ENCODE data around the gene PRR36.

PRR36 gene

DNA sequence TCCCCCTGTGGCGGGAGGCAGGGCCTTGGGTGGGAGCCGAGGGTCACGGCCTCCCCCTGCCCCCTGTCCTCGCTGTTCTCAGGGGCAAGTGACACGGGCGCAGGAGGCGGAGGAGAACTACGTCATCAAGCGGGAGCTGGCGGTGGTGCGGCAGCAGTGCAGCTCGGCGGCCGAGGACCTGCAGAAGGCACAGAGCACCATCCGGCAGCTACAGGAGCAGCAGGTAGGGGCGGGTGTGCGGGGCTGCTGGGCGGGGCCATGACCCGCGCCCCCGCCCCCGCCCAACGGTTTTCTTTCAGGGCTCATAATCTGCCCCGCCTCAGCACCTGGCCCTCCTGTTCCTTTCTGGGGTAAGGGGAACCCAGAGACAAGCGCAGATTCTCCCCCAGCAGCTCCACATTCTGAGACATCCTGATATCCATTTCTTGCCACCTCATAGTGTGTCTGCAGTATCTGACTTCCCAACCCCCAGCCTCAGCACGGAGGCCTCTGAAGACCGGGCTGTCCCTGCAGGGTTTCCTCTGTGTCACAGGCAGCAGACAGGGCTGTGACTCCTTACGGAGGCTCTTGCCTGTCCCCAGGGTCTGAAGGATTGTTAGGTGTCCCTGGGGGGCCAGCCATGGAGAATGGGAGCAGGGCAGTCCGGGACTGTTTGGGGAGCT lies 15.9 kb downstream of the PRR36 start:
- DNase-seq: no peak

- no peak for DNase-seq
Measured at GRCh38 chr19:7857727-7858108, 16.5 kb downstream of the PRR36 start.

- no peak for DNase-seq
Measured at GRCh38 chr19:7856679-7857663, 17.2 kb downstream of the PRR36 start.

DNA sequence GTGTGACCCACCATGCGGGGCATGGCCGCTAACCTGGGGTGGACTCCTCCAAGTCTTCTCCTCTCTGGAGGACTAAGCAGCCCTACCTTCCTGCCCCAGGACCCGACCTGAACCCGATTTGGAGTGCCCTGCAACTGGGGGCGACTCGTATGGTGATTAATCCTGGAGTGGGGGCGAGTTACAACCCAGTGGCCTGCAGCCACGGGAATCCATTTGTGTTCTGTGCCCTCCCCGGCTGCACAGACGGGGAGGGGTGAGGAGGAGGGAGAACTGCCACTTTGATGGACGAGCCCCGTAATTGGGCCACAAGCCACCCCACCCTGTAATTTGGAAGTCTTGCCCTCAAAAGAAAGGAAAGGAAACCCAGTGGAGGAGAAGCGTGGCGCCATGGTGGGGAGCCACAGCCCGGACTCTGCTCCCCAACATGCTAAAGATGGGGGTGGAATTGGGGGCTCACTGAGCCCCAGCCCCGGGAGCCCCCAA lies 18.0 kb downstream of the PRR36 start:
- DNase-seq: no peak

- DNase-seq: no peak
Measured at GRCh38 chr19:7855426-7856108, 18.6 kb downstream of the PRR36 start.

- DNase-seq: no peak
Measured at GRCh38 chr19:7853770-7854128, 20.4 kb downstream of the PRR36 start.

DNA sequence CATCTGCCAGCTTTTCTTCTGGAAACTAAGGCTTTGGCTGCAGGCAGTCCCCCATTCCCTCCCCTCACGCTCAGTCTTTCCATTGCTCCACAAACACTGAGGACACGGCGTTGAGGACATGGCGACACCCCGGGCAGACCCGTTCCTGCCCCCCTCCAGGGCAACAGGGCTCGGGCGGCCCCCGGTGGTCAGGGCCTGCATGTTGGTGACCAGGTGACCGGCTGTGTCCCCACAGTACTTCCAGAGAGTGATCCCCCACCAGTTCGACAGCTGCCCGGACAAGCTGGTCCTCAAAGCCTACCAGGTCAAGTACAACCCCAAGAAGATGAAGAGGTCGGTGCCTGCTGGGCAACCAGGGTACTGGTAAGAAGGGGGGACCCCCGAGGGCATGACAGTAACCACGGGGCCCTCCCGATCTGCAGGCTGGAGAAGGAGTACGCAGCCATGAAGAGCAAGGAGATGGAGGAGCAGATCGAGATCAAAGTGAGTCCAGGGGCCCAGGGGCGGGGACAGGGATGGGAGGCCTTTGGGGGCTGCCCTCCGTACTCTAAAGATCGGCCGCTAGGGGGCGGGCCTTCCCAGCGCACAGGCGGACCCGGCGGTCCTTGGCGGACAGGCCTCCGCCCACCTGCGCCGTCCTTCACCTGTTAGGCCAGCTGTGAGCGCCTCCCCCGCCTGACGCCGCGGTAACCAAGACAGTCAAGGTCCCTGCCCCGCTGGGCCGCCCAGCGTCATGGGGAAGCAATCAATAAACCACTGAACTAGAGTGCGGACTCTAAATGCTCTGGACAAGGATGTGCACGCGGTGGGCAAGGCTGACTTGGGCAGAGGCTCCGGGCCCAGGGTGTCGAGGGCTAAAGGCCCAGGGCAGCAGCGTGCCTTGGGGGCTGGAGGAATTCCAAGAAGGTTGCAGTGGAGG lies 21.1 kb downstream of the PRR36 start:
- peak; percentile 89 for DNase-seq

GRCh38 chr19:7851623-7852500 lies 22.3 kb downstream of the PRR36 start:
- no peak for DNase-seq

GRCh38 chr19:7850945-7851622 lies 23.1 kb downstream of the PRR36 start:
- DNase-seq: no peak

- DNase-seq: no peak
Measured at GRCh38 chr19:7850000-7850813, 24.0 kb downstream of the PRR36 start.

DNA sequence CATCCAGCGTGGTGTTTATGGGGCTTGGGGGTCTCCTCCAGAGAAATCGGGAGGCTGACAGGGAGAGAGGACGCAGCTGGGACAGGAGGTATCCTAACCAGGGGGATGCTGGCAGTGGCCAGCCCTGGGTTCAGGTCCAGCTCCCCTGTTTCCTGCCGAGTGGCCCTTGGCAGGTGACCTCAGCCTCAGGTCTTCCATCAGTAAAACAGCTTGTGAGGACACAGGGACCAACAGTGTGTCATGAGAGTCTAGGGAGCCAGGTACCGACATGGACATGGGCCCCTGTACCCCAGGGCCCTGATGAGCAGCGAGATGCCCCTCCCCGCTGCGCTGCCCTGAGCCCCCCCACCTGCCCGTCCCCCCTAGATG lies 24.6 kb downstream of the PRR36 start:
- DNase-seq: no peak

- DNase-seq: no peak
Measured at GRCh38 chr19:7848779-7849457, 25.3 kb downstream of the PRR36 start.

- no peak for DNase-seq
Measured at GRCh38 chr19:7847664-7848063, 26.5 kb downstream of the PRR36 start.

DNA sequence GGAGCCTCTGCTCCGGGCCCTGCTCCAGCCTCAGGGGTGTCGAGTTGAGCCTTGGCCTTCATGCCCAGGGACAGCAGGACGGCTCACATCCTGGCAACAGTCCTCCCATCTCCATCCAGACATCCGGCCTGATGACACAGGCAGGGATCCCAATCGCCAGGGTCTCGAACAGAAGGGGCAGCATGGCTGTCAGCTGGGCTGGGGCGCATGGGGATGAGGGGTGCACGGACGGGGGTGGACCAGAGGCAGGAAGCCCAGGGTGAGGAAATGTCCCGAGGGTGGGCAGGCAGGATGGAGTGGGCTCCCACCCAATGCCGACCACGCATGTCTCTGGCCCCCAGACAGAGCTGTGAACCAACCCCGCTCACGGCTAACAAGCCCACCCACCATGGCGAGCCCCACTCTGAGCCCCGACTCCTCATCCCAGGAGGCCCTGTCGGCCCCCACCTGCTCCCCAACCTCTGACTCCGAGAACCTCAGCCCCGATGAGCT lies 28.0 kb downstream of the PRR36 start:
- DNase-seq: no peak

DNA sequence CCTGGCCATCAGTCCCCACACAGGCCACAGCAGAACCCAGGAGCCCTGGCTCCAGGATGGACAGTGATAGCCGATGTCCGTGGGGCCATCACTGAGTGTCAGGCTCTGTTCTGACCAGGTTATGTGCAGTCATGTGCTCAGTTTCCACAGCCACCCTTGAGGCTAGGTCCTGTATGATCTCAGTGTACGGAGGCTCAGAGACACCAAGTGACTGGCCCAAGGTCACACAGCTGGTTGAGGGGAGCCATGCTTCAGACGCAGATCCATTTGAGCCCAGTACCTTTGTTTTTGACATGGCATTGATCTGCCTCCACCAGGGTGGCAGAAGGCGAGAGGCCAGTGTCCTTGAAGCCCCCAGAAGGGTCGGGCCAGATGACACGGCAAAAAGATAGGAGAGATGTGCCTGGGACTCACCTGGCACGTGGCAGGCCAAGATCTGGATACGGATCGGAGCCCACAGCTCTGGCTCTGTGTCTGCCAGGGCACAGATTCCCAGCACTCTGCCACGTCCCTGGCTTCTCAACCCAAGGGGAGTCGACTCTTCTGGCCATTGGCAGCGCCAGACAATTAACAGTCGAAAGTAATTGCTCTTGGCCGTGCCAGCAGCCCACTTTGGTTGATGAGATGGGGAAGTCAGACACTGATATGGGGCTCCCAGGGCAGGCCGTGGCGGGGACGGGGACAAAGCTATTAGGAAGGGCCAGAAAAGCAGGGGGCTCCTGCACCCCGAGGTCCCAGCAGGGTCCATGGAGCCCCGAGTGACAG lies 28.6 kb downstream of the PRR36 start:
- DNase-seq: no peak

DNA sequence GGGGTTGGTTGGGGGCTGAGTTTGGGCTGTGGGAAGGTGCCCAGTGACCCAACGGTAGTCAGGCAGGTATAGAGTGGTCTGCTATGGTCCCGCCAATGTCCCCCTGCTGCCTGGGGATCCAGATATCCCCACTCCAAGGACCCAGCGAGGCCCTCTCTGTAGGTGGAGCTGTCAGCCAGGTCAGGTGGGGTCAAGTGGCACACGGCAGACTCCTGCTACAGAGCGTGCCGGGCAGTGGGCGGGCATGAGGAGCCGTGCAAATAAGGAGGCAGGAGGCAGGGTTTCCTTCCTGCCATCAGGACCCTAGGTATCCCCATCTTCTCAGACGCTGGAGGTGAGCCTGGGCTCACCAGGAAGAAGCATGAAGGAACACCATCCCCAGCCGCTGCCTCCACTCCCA lies 29.2 kb downstream of the PRR36 start:
- no peak for DNase-seq

GRCh38 chr19:7844405-7844804 lies 29.8 kb downstream of the PRR36 start:
- no peak for DNase-seq

DNA sequence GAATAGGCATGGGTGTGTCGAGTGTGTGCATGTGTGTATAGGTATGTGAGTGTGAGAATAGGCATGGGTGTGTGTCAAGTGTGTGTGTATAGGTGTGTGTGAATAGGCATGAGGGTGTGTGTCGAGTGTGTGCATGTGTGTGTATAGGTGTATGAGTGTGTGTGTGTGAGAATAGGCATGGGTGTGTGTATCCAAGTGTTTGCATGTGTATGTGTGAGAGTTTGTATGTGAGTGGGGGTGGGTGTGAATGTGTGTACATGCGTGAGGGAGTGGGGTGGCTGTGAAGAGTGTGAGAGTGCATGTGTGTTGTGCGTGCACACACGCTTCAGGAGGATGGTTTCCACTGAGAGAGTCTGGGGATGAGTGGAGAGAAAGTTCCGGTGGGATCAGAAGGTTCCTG lies 30.7 kb downstream of the PRR36 start:
- DNase-seq: no peak

Data from NCI-H774 (cell line).